Ovary (tissue), 9 donors: ENCODE results near the gene AHRR. TPM values are rescaled to one million over a fixed set of nuclear protein-coding genes. Genes with fewer than 3 reads are reported as not detected.

Experiments used
- DNase-seq, 5 donors: peaks; one replicate each; pipeline ENCODE4 v3.0.0-alpha.2; 2019 to 2020
- H3K27ac ChIP-seq, 2 donors: fragments of 200-600 bp; one replicate each; pipeline versions ENCODE4 v1.5.1 to v1.8.0; 2019 to 2022
- H3K27me3 ChIP-seq: fragments of 200-600 bp; one replicate; pipeline ENCODE4 v1.8.0; 2022
- H3K36me3 ChIP-seq: fragments of 200-600 bp; sonication (generic); one replicate; pipeline ENCODE4 v1.5.1; 2019
- H3K4me1 ChIP-seq: one replicate; pipeline ENCODE4 v1.8.1; 2013; ENCODE audit warnings: mild to moderate bottlenecking, moderate library complexity; ENCODE audit not compliant: insufficient read depth
- H3K4me3 ChIP-seq: fragments of 200-600 bp; sonication (generic); one replicate; pipeline ENCODE4 v1.5.1; 2017
- H3K9me3 ChIP-seq, 2 donors: fragments of 200-600 bp in 1 of 2; sonication (generic) in 1 of 2; one replicate each; pipeline versions ENCODE4 v1.5.1 to v1.8.1; 2013 to 2019; ENCODE audit warnings: mild to moderate bottlenecking in 1 of 2, moderate library complexity in 1 of 2
- CTCF ChIP-seq, 3 donors: fragments of 450-650 bp in 2 of 3; fragments of 200-600 bp in 1 of 3; IDR thresholded peaks; one replicate each; pipeline versions ENCODE4 v1.5.1 to v1.8.0; 2016 to 2022; ENCODE audit warnings: antibody characterized with exemption in 3 of 3, mild to moderate bottlenecking in 1 of 3
- EP300 ChIP-seq: sonication (generic); formaldehyde crosslinking; IDR thresholded peaks from one replicate; pipeline ENCODE4 v1.6.1; 2017; ENCODE audit warnings: antibody characterized with exemption
- POLR2A ChIP-seq: fragments of 450-650 bp; IDR thresholded peaks from one replicate; pipeline ENCODE4 v1.6.1; 2017; ENCODE audit warnings: antibody characterized with exemption, mild to moderate bottlenecking, moderate library complexity
- WGBS, 3 donors: extraction: QIAGEN DNeasy Blood & Tissue Kit in 1 of 3; methylation state at CpG; one replicate each; pipeline versions ENCODE4 v1.1.5 to v1.1.7; 2013 to 2017; 5-methylcytosine and 5-hydroxymethylcytosine counted together
- intact Hi-C, 4 donors: fragments of 100-400 bp; cut with DNase I; formaldehyde crosslinking; loops; one replicate each; pipeline versions ENCODE4 v1.11.0 to v1.15.1; 2022 to 2023
- polyA plus RNA-seq, 2 donors: library from polyadenylated mRNA; stranded (reverse); fragments of 200-250 nt in 1 of 2; fragments of 350-450 nt in 1 of 2; fragmentation: Illumina TruSeq in 1 of 2; extraction: RNeasy Lipid Tissue Mini Kit (QIAGEN cat#74804) in 1 of 2; gene quantifications; one replicate each; pipeline ENCODE4 v1.2.3, GENCODE V29; 2013 to 2014
- total RNA-seq, 7 donors: library from RNA; depleted of rRNA in 2 of 7; stranded (reverse); fragments of >200 nt in 2 of 7; fragmentation: NEBNext Ultra II Directional in 3 of 7; extraction: Animal tissue kit (Norgen Biotek cat#: 25700) in 3 of 7; gene quantifications; one replicate each; pipeline versions ENCODE4 v1.1.0 to v1.2.4, GENCODE V29; 2016 to 2023
- donor health status: DM: no; HTN: no; CAD: no; lungs with moderate emphysema.
- donor health status: DM: no; HTN: no; CAD: no.
- donor health status: Bipolar disorder and iron deficiency.
- donor health status: DM: yes; HTN: yes; CAD: no.
- donor health status: DM: no; HTN: no; CAD: no.
- donor health status: DM: yes; HTN: yes; CAD: no.

AHRR gene
- total and polyA plus RNA-seq, 9 donors: 0.72 to 14.9 (median 2.0) TPM

GRCh38 chr5:316210-317085, 5.1 kb upstream of the AHRR start:
- Histone ChIP-seq H3K4me3 (no peak overlapping the region), H3K27ac (no peak overlapping the region), H3K27me3 (no peaks in the 10 kb centered on the region), H3K4me1 (peaks cover 5% of the 10 kb centered on the region), H3K9me3 (no peaks in the 10 kb centered on the region), H3K36me3 (no peaks in the 10 kb centered on the region)
- intact Hi-C loops: loop anchor here in 1 of 4 donors (5.0 to 10.0 kb wide), 2 partner anchors 128 to 129 kb away; partner anchors contain the start of gene EXOC3
- TF ChIP-seq POLR2A: no peak
- no peak for TF ChIP-seq EP300
- TF ChIP-seq CTCF (IDR thresholded peaks at IDR 0.05): no peak
- WGBS, 3 donors: 89 to 91% (median 90%) methylated on average over 19 of the region's 19 CpGs
- DNase-seq: peak in 1 of 5 donors; percentile 13

DNA sequence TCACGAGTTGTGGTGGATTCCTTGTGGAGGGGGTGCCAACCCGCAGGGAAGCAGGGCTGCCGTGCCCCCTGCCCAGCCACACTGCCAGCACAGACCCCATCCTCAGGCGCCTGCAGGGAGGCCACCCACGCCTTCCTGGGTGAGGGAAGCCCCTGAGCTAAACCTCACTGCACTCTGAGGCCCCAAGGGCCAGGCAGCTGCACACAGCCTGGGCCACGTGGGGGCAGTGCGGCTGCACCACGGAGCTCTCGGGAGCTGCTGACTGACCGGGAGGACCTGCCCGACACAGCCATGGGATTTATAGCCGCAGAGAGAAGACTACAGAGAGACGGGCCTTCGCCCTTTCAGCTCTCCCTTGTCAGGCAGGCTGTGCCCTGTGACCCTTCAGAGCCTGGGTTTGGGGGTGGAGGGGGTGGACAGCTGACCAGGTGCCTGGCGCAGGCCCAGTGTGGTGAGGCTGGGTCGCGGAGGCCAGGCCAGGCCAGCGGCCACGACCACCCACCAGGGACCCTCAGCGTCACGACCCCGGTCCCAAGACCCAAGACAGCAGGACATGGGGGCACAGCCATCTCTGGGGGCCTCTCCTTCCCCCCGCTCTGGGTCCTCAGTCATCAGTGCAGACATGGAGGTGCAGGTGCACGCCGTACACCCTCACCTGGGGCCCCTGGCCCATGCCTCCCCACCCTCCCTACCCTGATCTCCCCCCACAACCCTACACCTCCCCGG, 4.3 kb upstream of the AHRR start:
- 51 to 65% (median 51%) methylated on average over 25 to 26 of the region's 26 CpGs for WGBS, 3 donors

GRCh38 chr5:318341-318897, 3.1 kb upstream of the AHRR start:
- intact Hi-C loops: loop anchor here in 1 of 4 donors (5.0 to 10.0 kb wide), 2 partner anchors 126 to 131 kb away; partner anchors contain the start of gene EXOC3
- Histone ChIP-seq H3K27me3 (no peaks in the 10 kb centered on the region), H3K4me1 (peaks cover 1% of the 10 kb centered on the region), H3K36me3 (no peaks in the 10 kb centered on the region), H3K27ac (no peak overlapping the region), H3K9me3 (no peaks in the 10 kb centered on the region), H3K4me3 (no peak overlapping the region)
- TF ChIP-seq EP300: no peak
- TF ChIP-seq CTCF (IDR thresholded peaks at IDR 0.05): no peak
- no peak for TF ChIP-seq POLR2A
- WGBS, 3 donors: 20 to 42% (median 25%) methylated on average over 10 to 15 of the region's 15 CpGs
- DNase-seq: peak in 1 of 5 donors; percentile 12

More for the DNA sequence above, 4.3 kb upstream of the AHRR start:
- no peak for TF ChIP-seq CTCF (IDR thresholded peaks at IDR 0.05)
- TF ChIP-seq POLR2A: no peak
- no peak for TF ChIP-seq EP300
- intact Hi-C loops: loop anchor here in 1 of 4 donors (5.0 to 10.0 kb wide), 2 partner anchors 128 to 130 kb away; partner anchors contain the start of gene EXOC3
- Histone ChIP-seq H3K27me3 (no peaks in the 10 kb centered on the region), H3K36me3 (no peaks in the 10 kb centered on the region), H3K9me3 (no peaks in the 10 kb centered on the region), H3K4me1 (peaks cover 5% of the 10 kb centered on the region), H3K4me3 (no peak overlapping the region), H3K27ac (no peak overlapping the region)
- no peak for DNase-seq

- intact Hi-C loops: loop anchor here in 1 of 4 donors (5.0 to 10.0 kb wide), 2 partner anchors 126 to 132 kb away; partner anchors contain the start of gene EXOC3
These were observed 2.4 kb upstream of the AHRR start for GRCh38 chr5:318931-319601.

More at GRCh38 chr5:318931-319601, 2.4 kb upstream of the AHRR start:
- TF ChIP-seq EP300 (no peak), CTCF (IDR thresholded peaks at IDR 0.05) (no peak), POLR2A (no peak)
- Histone ChIP-seq H3K4me3 (no peak overlapping the region), H3K27me3 (no peaks in the 10 kb centered on the region), H3K27ac (no peak overlapping the region), H3K9me3 (no peaks in the 10 kb centered on the region), H3K36me3 (no peaks in the 10 kb centered on the region), H3K4me1 (no peaks in the 10 kb centered on the region)
- 36 to 43% (median 42%) methylated on average over 17 to 18 of the region's 18 CpGs for WGBS, 3 donors
- DNase-seq: peak in 1 of 5 donors; percentile 10
